Measurements from ENCODE around the gene ITGB6.

The ITGB6 gene

GRCh38 chr2:160221391-160222276 is 21.6 kb upstream of the ITGB6 start:
- no peak for DNase-seq

GRCh38 chr2:160220545-160221009 is 20.5 kb upstream of the ITGB6 start:
- DNase-seq, result no peak

DNA sequence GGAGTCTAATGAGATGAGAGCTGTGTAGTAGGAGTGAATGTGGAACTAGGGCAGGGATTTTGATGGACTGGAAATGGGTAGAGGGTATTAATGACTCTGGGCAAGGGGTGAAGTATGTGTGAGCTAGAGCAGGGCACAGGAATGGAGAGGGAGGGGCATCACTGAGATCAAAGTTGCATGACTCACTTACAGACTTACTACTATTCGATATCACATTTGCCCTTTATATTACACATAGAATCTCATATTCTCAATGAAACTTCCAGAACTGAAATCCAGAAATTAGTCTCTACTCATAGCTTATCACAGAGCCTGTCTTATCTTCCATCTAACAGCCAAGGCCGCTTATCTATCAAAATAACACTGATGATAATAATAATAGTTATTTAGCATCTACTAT is 20.0 kb upstream of the ITGB6 start:
- no peak for DNase-seq

- no peak for DNase-seq
These were observed 14.7 kb upstream of the ITGB6 start for GRCh38 chr2:160214461-160215445.

GRCh38 chr2:160213511-160213910 is 13.4 kb upstream of the ITGB6 start:
- DNase-seq, result no peak

DNA sequence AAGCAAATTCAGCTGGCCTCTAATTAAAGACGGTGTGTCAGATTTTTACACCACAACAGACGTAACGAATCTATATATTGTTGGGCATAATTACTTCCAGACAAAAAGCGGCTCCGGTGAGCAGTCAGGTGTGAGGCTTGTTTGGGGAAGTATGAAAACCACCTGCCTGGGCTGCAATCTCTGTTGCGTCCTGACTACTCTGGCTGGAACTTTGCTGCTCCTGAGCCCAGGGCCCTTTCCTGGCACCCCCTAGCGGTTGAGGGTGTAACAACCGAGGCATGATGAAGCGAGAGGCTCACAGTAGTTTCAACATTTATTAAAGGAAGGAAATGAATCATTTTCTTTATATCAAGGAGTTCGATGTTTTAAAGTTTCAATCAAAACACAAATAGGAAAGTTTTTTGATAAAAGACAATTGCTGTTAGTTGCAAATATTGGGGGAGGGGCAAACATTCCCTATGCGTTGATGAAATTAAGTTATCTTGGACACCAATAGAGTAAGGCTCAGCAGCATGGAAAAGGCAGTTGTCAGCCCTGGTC is 10.6 kb upstream of the ITGB6 start:
- peak; percentile 76 for DNase-seq

DNA sequence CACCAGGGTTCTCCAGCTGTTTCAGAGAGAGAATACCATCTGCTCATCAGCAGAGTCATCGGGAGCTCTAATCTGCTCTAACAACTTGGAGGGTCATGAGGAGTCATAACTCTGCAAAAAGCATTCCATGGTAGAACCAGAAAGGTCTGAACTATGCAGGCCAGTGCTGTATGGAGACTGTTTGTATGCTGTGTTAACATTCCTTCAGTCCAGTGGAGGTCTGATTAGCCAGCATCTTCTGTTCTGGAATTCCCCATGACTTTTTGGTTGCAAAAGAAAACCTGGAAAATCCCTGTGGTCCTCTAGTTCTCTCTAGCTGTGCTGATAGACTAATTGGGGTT is 9.4 kb upstream of the ITGB6 start:
- DNase-seq, result peak; percentile 60

DNA sequence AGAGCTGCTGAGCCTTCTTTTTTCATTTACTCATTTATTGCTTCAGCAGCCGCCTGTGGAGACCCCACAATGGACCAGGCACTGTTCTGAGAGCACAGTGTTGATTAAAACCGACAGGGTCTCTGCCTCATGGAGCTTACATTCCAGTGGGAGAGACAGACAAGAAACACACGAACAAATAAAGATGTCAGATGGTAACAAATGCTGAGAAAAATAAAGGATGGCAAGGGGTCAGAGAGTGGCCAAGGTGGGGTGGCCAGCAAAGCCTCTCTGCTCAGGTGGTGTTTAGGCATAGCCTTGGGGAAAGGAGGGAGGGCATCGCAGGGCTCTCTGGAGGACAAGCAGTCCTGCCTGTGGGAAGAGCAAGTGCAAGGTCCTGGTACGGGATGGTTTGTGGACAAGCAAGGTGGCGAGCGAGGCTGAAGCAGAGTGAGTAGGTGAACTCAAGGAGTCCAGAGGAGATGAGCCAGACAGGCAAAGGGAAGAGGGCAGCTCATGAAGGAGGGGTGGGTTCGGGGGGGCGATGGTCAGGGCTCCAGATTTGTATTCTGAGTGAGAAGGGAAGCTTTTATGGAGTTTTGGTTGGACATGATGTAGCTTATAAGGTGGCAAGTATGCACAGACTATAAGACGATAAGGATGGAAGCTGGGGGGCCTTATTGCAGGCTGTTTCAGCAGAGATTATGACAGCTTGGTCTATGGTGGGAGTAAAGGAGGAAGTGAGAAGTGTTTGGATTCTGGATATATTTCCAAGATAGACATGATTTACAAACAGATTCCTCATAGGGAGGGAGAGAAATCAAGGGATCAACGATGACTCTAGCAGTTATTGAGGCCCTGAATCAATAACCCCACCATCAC is 8.8 kb upstream of the ITGB6 start:
- peak; percentile 85 for DNase-seq

GRCh38 chr2:160207804-160208654 is 8.0 kb upstream of the ITGB6 start:
- DNase-seq, result no peak

DNA sequence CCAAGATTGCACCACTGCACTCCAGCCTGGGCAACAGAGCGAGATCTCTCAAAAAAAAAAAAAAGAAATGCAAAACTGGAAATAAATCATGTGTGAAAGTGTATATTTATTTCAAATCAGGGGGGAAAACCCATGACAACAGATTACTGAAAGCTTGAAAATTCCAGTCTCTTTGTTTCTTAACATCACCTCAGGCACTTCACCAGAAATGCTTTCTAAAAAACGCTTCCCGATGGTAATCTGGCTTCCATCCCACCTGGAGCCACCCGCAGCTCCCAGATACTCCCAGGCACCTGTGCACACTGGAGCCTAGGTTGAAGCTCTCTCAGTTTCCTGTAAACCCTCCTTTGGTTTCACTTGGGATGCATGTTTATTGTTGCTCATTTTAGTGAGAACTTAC is 7.2 kb upstream of the ITGB6 start:
- no peak for DNase-seq

GRCh38 chr2:160206436-160206835 is 6.4 kb upstream of the ITGB6 start:
- DNase-seq, result no peak

GRCh38 chr2:160205505-160205904 is 5.4 kb upstream of the ITGB6 start:
- DNase-seq, result no peak

- DNase-seq, result no peak
These were observed 3.4 kb upstream of the ITGB6 start for GRCh38 chr2:160203422-160203821.

GRCh38 chr2:160203007-160203406 is 2.9 kb upstream of the ITGB6 start:
- no peak for DNase-seq

DNA sequence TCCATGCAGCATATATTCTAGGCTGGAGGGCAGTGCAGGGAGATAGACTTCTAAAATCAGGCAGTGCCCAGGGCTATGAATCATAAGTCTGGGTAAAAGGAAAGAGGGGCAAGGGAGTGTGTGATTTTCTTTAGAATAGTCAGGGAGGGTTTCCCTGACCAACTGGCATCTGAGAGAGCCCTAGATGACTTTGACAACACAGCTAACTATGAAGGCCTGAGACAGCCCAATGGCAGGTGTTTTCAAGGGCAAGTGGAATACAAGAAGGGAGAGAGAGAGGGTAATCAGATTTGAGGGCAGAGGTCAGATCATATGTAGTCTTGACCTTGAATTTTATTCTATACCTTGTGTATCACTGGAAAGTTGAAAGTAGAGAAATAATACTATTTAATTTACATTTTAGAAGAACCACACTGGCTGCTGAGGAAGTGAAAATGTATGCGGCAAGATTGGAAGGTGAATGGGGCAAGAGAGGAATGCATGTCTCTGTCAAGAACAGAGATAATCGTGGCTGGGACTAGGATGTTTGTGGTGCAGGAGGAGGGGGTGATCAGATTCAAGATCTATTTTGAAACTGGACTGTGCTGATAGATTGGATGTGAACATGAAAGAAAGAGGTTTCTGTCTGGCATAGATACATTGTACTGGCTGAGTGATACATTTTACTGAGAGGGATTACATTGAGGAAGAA is 1.9 kb upstream of the ITGB6 start:
- no peak for DNase-seq

- DNase-seq, result no peak
These were observed 849 bp upstream of the ITGB6 start for GRCh38 chr2:160200921-160201320.

DNA sequence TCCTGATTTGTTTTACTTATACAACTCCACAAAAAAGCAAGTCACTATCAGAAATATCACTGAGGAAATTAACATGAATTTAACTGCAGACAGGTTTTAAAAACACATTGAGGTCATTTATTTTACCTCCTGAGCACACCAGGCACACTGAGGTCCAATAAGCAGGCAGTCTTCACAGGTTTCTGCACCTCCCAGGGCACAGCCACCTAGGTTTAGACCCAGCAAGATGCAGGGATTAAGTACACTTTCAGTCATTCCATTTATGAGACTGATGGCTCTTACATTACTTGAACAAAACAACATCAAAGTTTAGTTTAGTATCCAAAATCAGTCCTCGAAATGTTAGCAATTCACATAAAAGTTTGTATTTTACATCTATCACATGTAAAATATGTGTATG is 1.0 kb downstream of the ITGB6 start:
- DNase-seq, result no peak

DNA sequence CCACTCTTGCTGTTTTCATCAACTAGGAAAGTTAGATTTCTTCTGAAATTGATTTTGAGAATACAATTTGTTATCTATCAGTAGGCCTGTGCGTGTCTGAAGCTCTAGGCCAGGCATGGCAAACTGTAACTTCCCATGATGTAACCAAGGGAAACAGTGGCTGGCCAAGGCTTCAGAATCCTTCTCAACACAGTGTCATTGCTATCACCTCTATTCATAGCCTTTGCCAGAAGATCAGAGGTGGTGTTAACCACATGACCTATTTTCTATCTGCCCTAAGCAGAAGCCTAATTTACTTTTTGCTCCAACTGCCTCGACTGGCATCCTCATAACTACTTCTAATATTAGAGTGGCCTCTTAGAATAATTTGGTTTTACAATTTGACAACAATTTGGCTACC is 2.5 kb downstream of the ITGB6 start:
- no peak for DNase-seq

DNA sequence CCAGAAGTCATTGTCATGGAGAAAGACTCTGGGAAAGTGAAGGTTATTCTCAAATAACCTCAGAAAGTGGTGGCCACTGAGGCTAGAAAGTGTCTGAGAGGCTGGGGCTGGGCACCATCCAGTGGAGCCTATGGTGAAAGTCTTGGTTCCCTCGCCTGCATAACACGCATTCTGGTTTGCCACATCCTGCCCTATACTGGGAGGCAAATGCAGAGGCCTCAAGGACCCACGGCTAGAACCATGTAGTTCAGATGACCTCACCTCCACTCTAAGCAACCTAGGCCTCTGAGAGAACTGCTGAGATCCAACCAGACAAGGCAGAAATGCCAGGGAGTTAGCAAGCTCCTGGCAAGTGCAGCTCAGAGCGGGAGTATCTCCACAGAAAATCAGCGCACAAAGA is 5.1 kb downstream of the ITGB6 start:
- no peak for DNase-seq

DNA sequence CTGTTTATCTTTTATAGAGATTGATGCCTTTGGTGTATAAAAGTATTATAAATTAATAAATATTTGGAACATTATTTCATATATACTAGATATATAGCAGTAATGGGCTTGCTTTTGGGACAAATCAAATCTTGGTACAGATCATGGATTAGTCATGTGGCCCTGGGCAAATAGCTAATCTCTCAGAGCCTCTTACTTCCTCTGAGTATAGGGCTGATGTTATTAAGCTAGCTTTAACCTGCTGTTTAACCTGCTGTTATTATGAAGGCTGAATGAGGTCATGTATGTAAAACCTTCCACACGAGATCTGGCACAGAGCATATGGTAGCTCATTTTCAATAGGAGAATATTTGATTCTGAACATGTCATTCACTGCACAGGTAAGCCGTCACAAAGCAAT is 5.7 kb downstream of the ITGB6 start:
- DNase-seq, result no peak
